ENCODE results near the gene ARHGEF1. TPM values are rescaled to one million over a fixed set of nuclear protein-coding genes. Genes with fewer than 3 reads are reported as not detected.

The ARHGEF1 gene
- total RNA-seq, 2 donors from 2014 or later, result 89.9 to 116 TPM

GRCh38 chr19:41892173-41892902 lies 9.4 kb downstream of the ARHGEF1 start:
- H3K27ac Mint-ChIP-seq, result no peak overlapping the region
- peaks cover 8% of the 10 kb centered on the region for H3K4me1 Mint-ChIP-seq
- no peak overlapping the region for H3K4me3 Mint-ChIP-seq
- Histone ChIP-seq H3K9me3 (ENCODE audit: control insufficient read depth, low read length) (no peaks in the 10 kb centered on the region), H3K36me3 (ENCODE audit: control insufficient read depth, insufficient read depth, low read length) (peaks cover 33% of the 10 kb centered on the region), H3K4me1 (ENCODE audit: control insufficient read depth, insufficient read depth, low read length) (no peaks in the 10 kb centered on the region), H3K27me3 (ENCODE audit: control insufficient read depth, insufficient read depth, low read length, poor library complexity, severe bottlenecking) (no peaks in the 10 kb centered on the region), H3K4me3 (ENCODE audit: low read length) (no peak overlapping the region), H3K9ac (ENCODE audit: extremely low read depth, low read length, poor library complexity, severe bottlenecking) (no peak overlapping the region), H3K27ac (ENCODE audit: low read depth, low read length) (no peak overlapping the region)
- no peaks in the 10 kb centered on the region for H3K9me3 Mint-ChIP-seq
- DNase-seq, result no peak
- WGBS, 2 experiments (ENCODE audit: insufficient coverage in 1 of 2, insufficient read length in 1 of 2), result 95 to 96% methylated on average over 16 to 34 of the region's 34 CpGs
- no peaks in the 10 kb centered on the region for H3K27me3 Mint-ChIP-seq (ENCODE audit: insufficient read depth)
- TF ChIP-seq CTCF (conservative IDR thresholded peaks at IDR 0.05), result peak; percentile 28
- peaks cover 32% of the 10 kb centered on the region for H3K36me3 Mint-ChIP-seq (ENCODE audit: low read depth)

GRCh38 chr19:41893899-41894298 lies 10.9 kb downstream of the ARHGEF1 start:
- Histone ChIP-seq H3K4me1 (ENCODE audit: control insufficient read depth, insufficient read depth, low read length) (no peaks in the 10 kb centered on the region), H3K4me3 (ENCODE audit: low read length) (no peak overlapping the region), H3K27ac (ENCODE audit: low read depth, low read length) (no peak overlapping the region), H3K9ac (ENCODE audit: extremely low read depth, low read length, poor library complexity, severe bottlenecking) (no peak overlapping the region), H3K9me3 (ENCODE audit: control insufficient read depth, low read length) (no peaks in the 10 kb centered on the region), H3K27me3 (ENCODE audit: control insufficient read depth, insufficient read depth, low read length, poor library complexity, severe bottlenecking) (no peaks in the 10 kb centered on the region), H3K36me3 (ENCODE audit: control insufficient read depth, insufficient read depth, low read length) (peaks cover 37% of the 10 kb centered on the region)
- Mint-ChIP-seq H3K27me3 (ENCODE audit: insufficient read depth) (no peaks in the 10 kb centered on the region), H3K4me1 (no peaks in the 10 kb centered on the region), H3K9me3 (no peaks in the 10 kb centered on the region), H3K4me3 (no peak overlapping the region), H3K36me3 (ENCODE audit: low read depth) (peaks cover 38% of the 10 kb centered on the region), H3K27ac (no peak overlapping the region)
- DNase-seq, result peak; percentile 82
- TF ChIP-seq CTCF (conservative IDR thresholded peaks at IDR 0.05), result no peak
- 70 to 91% methylated on average over 2 to 6 of the region's 6 CpGs for WGBS, 2 experiments (ENCODE audit: insufficient coverage in 1 of 2, insufficient read length in 1 of 2)

- Histone ChIP-seq H3K4me3 (ENCODE audit: low read length) (no peak overlapping the region), H3K36me3 (ENCODE audit: control insufficient read depth, insufficient read depth, low read length) (peaks cover 37% of the 10 kb centered on the region), H3K27me3 (ENCODE audit: control insufficient read depth, insufficient read depth, low read length, poor library complexity, severe bottlenecking) (no peaks in the 10 kb centered on the region), H3K4me1 (ENCODE audit: control insufficient read depth, insufficient read depth, low read length) (no peaks in the 10 kb centered on the region), H3K9me3 (ENCODE audit: control insufficient read depth, low read length) (no peaks in the 10 kb centered on the region), H3K27ac (ENCODE audit: low read depth, low read length) (no peak overlapping the region), H3K9ac (ENCODE audit: extremely low read depth, low read length, poor library complexity, severe bottlenecking) (no peak overlapping the region)
- H3K27me3 Mint-ChIP-seq (ENCODE audit: insufficient read depth), result no peaks in the 10 kb centered on the region
- H3K27ac Mint-ChIP-seq, result no peak overlapping the region
- 92 to 100% methylated on average over 2 to 14 of the region's 14 CpGs for WGBS, 2 experiments (ENCODE audit: insufficient coverage in 1 of 2, insufficient read length in 1 of 2)
- no peak for TF ChIP-seq CTCF (conservative IDR thresholded peaks at IDR 0.05)
- no peak for DNase-seq
- H3K9me3 Mint-ChIP-seq, result no peaks in the 10 kb centered on the region
- no peaks in the 10 kb centered on the region for H3K4me1 Mint-ChIP-seq
- H3K4me3 Mint-ChIP-seq, result no peak overlapping the region
- H3K36me3 Mint-ChIP-seq (ENCODE audit: low read depth), result peaks cover 37% of the 10 kb centered on the region
These were observed 11.4 kb downstream of the ARHGEF1 start for GRCh38 chr19:41894350-41894749.
